NCI-H2227 (cell line): ENCODE results near the gene MAOB.
"Not testable (repeated sequence)": the region's sequence is repeated elsewhere in the genome, so short reads cannot be mapped to it uniquely, and the experiment has no call there.

Experiments
- DNase-seq: peaks from one replicate; lab custom pipeline; 2025; ENCODE audit not compliant: unreplicated experiment; lab: John Stamatoyannopoulos, UW

The MAOB gene

GRCh38 chrX:43758044-43758443 is 124.2 kb downstream of the MAOB start:
- DNase-seq, result no peak

- no peak for DNase-seq
Measured at GRCh38 chrX:43756076-43756475, 126.2 kb downstream of the MAOB start.

GRCh38 chrX:43753637-43754036 is 128.6 kb downstream of the MAOB start:
- DNase-seq, result no peak

GRCh38 chrX:43750248-43750676 is 132.0 kb downstream of the MAOB start:
- peak; percentile 55 for DNase-seq

GRCh38 chrX:43747476-43747875 is 134.8 kb downstream of the MAOB start:
- no peak for DNase-seq

GRCh38 chrX:43745938-43746721 is 136.1 kb downstream of the MAOB start:
- DNase-seq, result no peak

GRCh38 chrX:43744284-43744683 is 138.0 kb downstream of the MAOB start:
- DNase-seq, result no peak

- no peak for DNase-seq
Measured at GRCh38 chrX:43743100-43743822, 139.0 kb downstream of the MAOB start.

GRCh38 chrX:43741843-43742573 is 140.2 kb downstream of the MAOB start:
- DNase-seq, result no peak

GRCh38 chrX:43735957-43736356 is 146.3 kb downstream of the MAOB start:
- no peak for DNase-seq

GRCh38 chrX:43735534-43735933 is 146.7 kb downstream of the MAOB start:
- no peak for DNase-seq

GRCh38 chrX:43734444-43734843 is 147.8 kb downstream of the MAOB start:
- no peak for DNase-seq

GRCh38 chrX:43733699-43734098 is 148.6 kb downstream of the MAOB start:
- DNase-seq, result no peak

GRCh38 chrX:43731086-43731485 is 151.2 kb downstream of the MAOB start:
- DNase-seq, result no peak

- DNase-seq, result no peak
Measured at GRCh38 chrX:43728966-43729365, 153.3 kb downstream of the MAOB start.

GRCh38 chrX:43728002-43728401 is 154.2 kb downstream of the MAOB start:
- no peak for DNase-seq

- not testable (repeated sequence) for DNase-seq
Measured at GRCh38 chrX:43727254-43727653, 155.0 kb downstream of the MAOB start.

- DNase-seq, result not testable (repeated sequence)
Measured at GRCh38 chrX:43725227-43725626, 157.0 kb downstream of the MAOB start.

GRCh38 chrX:43720961-43721360 is 161.3 kb downstream of the MAOB start:
- no peak for DNase-seq

- no peak for DNase-seq
Measured at GRCh38 chrX:43720082-43720481, 162.2 kb downstream of the MAOB start.

GRCh38 chrX:43718956-43719355 is 163.3 kb downstream of the MAOB start:
- no peak for DNase-seq

GRCh38 chrX:43718546-43718945 is 163.7 kb downstream of the MAOB start:
- no peak for DNase-seq
